ENCODE data around the gene TMIE.

The TMIE gene

GRCh38 chr3:46701181-46701939, at the start of gene TMIE:
TSS of gene TMIE (plus strand) at chr3:46701392. CDS start at chr3:46701488, 96 bp downstream.
- no peak for DNase-seq

GRCh38 chr3:46655271-46655670, 45.9 kb upstream of the TMIE start:
- no peak for DNase-seq

GRCh38 chr3:46656778-46657556, 44.2 kb upstream of the TMIE start:
- DNase-seq = no peak

- no peak for DNase-seq
These were observed 41.9 kb upstream of the TMIE start for GRCh38 chr3:46659285-46659684.

- no peak for DNase-seq
These were observed 41.2 kb upstream of the TMIE start for GRCh38 chr3:46660003-46660402.

- no peak for DNase-seq
These were observed 40.4 kb upstream of the TMIE start for GRCh38 chr3:46660543-46661523.

- DNase-seq = no peak
These were observed 39.1 kb upstream of the TMIE start for GRCh38 chr3:46661776-46662766.

- peak; percentile 39 for DNase-seq
These were observed 38.2 kb upstream of the TMIE start for GRCh38 chr3:46662771-46663551.

GRCh38 chr3:46663591-46664135, 37.5 kb upstream of the TMIE start:
- DNase-seq = no peak

GRCh38 chr3:46664188-46664970, 36.8 kb upstream of the TMIE start:
- DNase-seq = no peak

GRCh38 chr3:46664971-46665762, 36.0 kb upstream of the TMIE start:
- DNase-seq = no peak

GRCh38 chr3:46665763-46666452, 35.3 kb upstream of the TMIE start:
- DNase-seq = no peak

GRCh38 chr3:46666453-46666845, 34.7 kb upstream of the TMIE start:
- DNase-seq = no peak

- no peak for DNase-seq
These were observed 34.1 kb upstream of the TMIE start for GRCh38 chr3:46667061-46667621.

- no peak for DNase-seq
These were observed 33.5 kb upstream of the TMIE start for GRCh38 chr3:46667657-46668056.

GRCh38 chr3:46668116-46668515, 33.1 kb upstream of the TMIE start:
- DNase-seq = no peak

GRCh38 chr3:46668591-46668990, 32.6 kb upstream of the TMIE start:
- DNase-seq = no peak

Data from HCEC 1CT (cell line).